ENCODE measurements around the gene POMGNT1. TPM values are rescaled to one million over a fixed set of nuclear protein-coding genes. Genes with fewer than 3 reads are reported as not detected.

POMGNT1 gene
- total RNA-seq, 1 donor from 2014 or later, result 96.9 TPM

- Histone ChIP-seq H3K4me3 (ENCODE audit: low read depth, low read length) (no peak overlapping the region), H3K27me3 (ENCODE audit: control insufficient read depth, insufficient read depth, low read length) (no peaks in the 10 kb centered on the region), H3K36me3 (ENCODE audit: control insufficient read depth, insufficient read depth, low read length) (no peaks in the 10 kb centered on the region)
- DNase-seq (ENCODE audit: low read depth), result no peak
- TF ChIP-seq, protein P1, sequence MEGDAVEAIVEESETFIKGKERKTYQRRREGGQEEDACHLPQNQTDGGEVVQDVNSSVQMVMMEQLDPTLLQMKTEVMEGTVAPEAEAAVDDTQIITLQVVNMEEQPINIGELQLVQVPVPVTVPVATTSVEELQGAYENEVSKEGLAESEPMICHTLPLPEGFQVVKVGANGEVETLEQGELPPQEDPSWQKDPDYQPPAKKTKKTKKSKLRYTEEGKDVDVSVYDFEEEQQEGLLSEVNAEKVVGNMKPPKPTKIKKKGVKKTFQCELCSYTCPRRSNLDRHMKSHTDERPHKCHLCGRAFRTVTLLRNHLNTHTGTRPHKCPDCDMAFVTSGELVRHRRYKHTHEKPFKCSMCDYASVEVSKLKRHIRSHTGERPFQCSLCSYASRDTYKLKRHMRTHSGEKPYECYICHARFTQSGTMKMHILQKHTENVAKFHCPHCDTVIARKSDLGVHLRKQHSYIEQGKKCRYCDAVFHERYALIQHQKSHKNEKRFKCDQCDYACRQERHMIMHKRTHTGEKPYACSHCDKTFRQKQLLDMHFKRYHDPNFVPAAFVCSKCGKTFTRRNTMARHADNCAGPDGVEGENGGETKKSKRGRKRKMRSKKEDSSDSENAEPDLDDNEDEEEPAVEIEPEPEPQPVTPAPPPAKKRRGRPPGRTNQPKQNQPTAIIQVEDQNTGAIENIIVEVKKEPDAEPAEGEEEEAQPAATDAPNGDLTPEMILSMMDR (IDR thresholded peaks at IDR 0.05; ENCODE audit: insufficient read depth, low read length, poor library complexity, severe bottlenecking), result no peak
These were observed 23.0 kb downstream of the POMGNT1 start for GRCh38 chr1:46175243-46175642.

DNA sequence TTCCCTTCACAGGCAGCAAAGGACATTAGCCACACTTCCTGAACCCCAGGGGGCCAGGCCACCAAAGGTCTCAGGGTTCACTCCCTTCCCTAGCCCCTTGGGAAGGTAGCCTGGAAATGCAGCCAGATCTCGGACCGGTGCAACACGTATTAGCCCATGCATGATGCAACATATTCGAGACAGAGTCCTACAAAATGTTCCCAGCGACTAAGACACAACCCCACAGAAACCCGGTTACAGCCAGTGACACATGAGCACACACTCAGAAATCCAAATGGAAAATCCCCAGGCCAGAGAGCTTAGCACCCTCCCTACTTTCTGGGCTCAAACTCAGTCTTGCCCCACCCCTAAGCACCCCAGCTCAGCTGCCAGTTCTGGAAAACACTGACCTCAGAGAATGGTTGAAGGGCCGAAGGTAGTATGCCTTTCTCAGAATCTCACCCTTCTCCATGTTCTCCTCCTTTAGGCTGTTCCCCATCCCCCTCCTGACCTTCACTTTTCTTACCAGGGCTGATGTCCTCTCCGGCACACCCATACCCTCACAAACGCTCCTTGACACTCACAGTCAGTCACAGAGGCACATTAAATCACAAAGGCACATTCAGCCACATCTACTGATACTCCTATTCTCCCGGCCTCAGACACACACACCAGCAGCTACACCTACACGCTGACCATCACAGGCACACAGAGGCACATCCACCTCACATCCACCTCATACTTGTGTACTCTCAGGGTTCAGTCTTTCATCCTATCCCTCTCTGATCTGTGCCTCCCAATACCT, 23.6 kb downstream of the POMGNT1 start, which contains the start of gene TSPAN1:
Gene TSPAN1, plus strand, starts transcription at position 640 of the 784 bp plus-strand sequence. CDS start 6,021 bp downstream, outside the sequence.
- no peak within 1 kb of the TSS for H3K4me3 ChIP-seq (ENCODE audit: low read depth, low read length)
- H3K36me3 ChIP-seq (ENCODE audit: control insufficient read depth, insufficient read depth, low read length), result no peaks in the 10 kb centered on the region
- DNase-seq (ENCODE audit: low read depth), result no peak
- no peaks in the 10 kb centered on the region for H3K27me3 ChIP-seq (ENCODE audit: control insufficient read depth, insufficient read depth, low read length)
- TF ChIP-seq, protein P1 (IDR thresholded peaks at IDR 0.05; ENCODE audit: insufficient read depth, low read length, poor library complexity, severe bottlenecking), result no peak

- no peak for DNase-seq (ENCODE audit: low read depth)
- H3K27me3 ChIP-seq (ENCODE audit: control insufficient read depth, insufficient read depth, low read length), result no peaks in the 10 kb centered on the region
- no peaks in the 10 kb centered on the region for H3K36me3 ChIP-seq (ENCODE audit: control insufficient read depth, insufficient read depth, low read length)
- TF ChIP-seq, protein P1 (IDR thresholded peaks at IDR 0.05; ENCODE audit: insufficient read depth, low read length, poor library complexity, severe bottlenecking), result no peak
- H3K4me3 ChIP-seq (ENCODE audit: low read depth, low read length), result no peak overlapping the region
These were observed 24.8 kb downstream of the POMGNT1 start for GRCh38 chr1:46173361-46173856.

DNA sequence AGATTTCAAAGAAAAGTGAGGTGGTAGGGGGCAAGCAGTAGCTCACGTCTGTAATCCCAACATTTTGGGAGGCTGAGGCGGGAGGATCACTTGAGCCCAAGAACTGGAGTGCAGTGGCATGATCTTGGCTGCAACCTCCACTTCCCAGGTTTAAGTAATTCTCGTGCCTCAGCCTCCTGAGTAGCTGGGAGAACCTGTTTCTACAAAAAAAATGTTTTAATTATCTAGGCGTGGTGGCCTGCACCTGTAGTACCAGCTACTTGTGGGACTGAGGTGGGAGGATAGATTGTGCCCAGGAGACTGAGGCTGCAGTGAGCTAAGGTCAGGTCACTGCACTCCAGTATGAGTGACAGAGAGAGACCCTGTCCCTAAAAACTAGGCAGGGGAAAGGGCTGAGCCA, 25.9 kb downstream of the POMGNT1 start:
- no peak overlapping the region for H3K4me3 ChIP-seq (ENCODE audit: low read depth, low read length)
- TF ChIP-seq, protein P1 (IDR thresholded peaks at IDR 0.05; ENCODE audit: insufficient read depth, low read length, poor library complexity, severe bottlenecking), result no peak
- no peaks in the 10 kb centered on the region for H3K36me3 ChIP-seq (ENCODE audit: control insufficient read depth, insufficient read depth, low read length)
- peaks cover 1% of the 10 kb centered on the region for H3K27me3 ChIP-seq (ENCODE audit: control insufficient read depth, insufficient read depth, low read length)
- no peak for DNase-seq (ENCODE audit: low read depth)

GRCh38 chr1:46171871-46172270, 26.4 kb downstream of the POMGNT1 start:
- Histone ChIP-seq H3K27me3 (ENCODE audit: control insufficient read depth, insufficient read depth, low read length) (peaks cover 5% of the 10 kb centered on the region), H3K36me3 (ENCODE audit: control insufficient read depth, insufficient read depth, low read length) (no peaks in the 10 kb centered on the region), H3K4me3 (ENCODE audit: low read depth, low read length) (no peak overlapping the region)
- TF ChIP-seq, protein P1 (IDR thresholded peaks at IDR 0.05; ENCODE audit: insufficient read depth, low read length, poor library complexity, severe bottlenecking), result no peak
- no peak for DNase-seq (ENCODE audit: low read depth)

Data from kidney epithelial cell (primary cell).